ENCODE data around the gene RHOF. TPM values are rescaled to one million over a fixed set of nuclear protein-coding genes. Genes with fewer than 3 reads are reported as not detected.
A peak's percentile ranks its signal among the peaks of the same experiment; 100 is the strongest.

The RHOF gene
- total and polyA plus RNA-seq, 2 donors (not counting 1 experiment from before 2014, with no cell fraction given): 90.3 to 129 TPM

GRCh38 chr12:121812320-121812871 lies 18.9 kb upstream of the RHOF start:
- H3K36me3 ChIP-seq (replicated peaks in 1 of 2; ENCODE audit: control extremely low read depth in 1 of 2, control insufficient read depth in 1 of 2, extremely low read depth in 1 of 2, insufficient read depth in 2 of 2, low read length in 1 of 2): peaks cover 2 to 87% of the 10 kb centered on the region in 2 experiments
- no peak overlapping the region for H2AFZ ChIP-seq (ENCODE audit: insufficient read depth, low read depth, low read length, poor library complexity, severe bottlenecking)
- H3K4me2 ChIP-seq (replicated peaks; ENCODE audit: low read depth, low read length, poor library complexity, severe bottlenecking): peak overlapping the region; percentile 86
- CTCF ChIA-PET: interaction anchor here (0.7 to 32.7 kb wide), 20 partner anchors 8 to 259 kb away, joined by 3 to 1947 read pairs (median 5); partner anchors contain the start of genes CFAP251, PSMD9, RHOF and SETD1B
- peaks cover 91% of the 10 kb centered on the region for H4K20me1 ChIP-seq (ENCODE audit: control insufficient read depth, insufficient read depth, low read length, poor library complexity, severe bottlenecking)
- Mint-ChIP-seq H3K4me1 (peaks cover 41% of the 10 kb centered on the region), H3K27me3 (no peaks in the 10 kb centered on the region), H3K27ac (peak overlapping the region; percentile 41), H3K9me3 (ENCODE audit: insufficient read depth) (no peaks in the 10 kb centered on the region), H3K4me3 (peak overlapping the region; percentile 84)
- POLR2A ChIA-PET: interaction anchor here (0.8 to 13.7 kb wide), 7 partner anchors 10 to 100 kb away, joined by 3 to 267 read pairs (median 6); partner anchors contain the start of genes RHOF and TMEM120B
- DNase-seq (no peak), ATAC-seq (ENCODE audit: low read depth) (peak; percentile 31)
- intact Hi-C loops (cut with micrococcal nuclease): loop anchor here (1.0 to 5.0 kb wide), 2 partner anchors 17 to 35 kb away; no protein-coding TSS in a partner anchor
- no peaks in the 10 kb centered on the region for H3K27me3 ChIP-seq (replicated peaks in 1 of 4; ENCODE audit: control extremely low read depth in 1 of 4, control insufficient read depth in 3 of 4, insufficient read depth in 4 of 4, low read length in 3 of 4)
- TF ChIP-seq CTCF (IDR thresholded peaks at IDR 0.05) (peak; percentile 74), EZH2 (IDR thresholded peaks at IDR 0.05; ENCODE audit: borderline replicate concordance, insufficient read depth, low read depth, low read length, poor library complexity, severe bottlenecking) (no peak)
- H3K9me3 ChIP-seq (ENCODE audit: control extremely low read depth in 1 of 3, control insufficient read depth in 2 of 3, insufficient read depth in 1 of 3, low read length in 2 of 3): no peaks in the 10 kb centered on the region
- H3K4me3 ChIP-seq (ENCODE audit: control extremely low read depth in 1 of 5, extremely low read depth in 1 of 5, insufficient read depth in 1 of 5, low read depth in 2 of 5, low read length in 4 of 5): peak overlapping the region; percentile 11 to 53 (median 47)
- peak overlapping the region; percentile 42 for H3K9ac ChIP-seq (ENCODE audit: low read length)
- H3K79me2 ChIP-seq (ENCODE audit: control insufficient read depth, insufficient read depth, low read length): peaks cover 93% of the 10 kb centered on the region
- WGBS (ENCODE audit: insufficient coverage): 36% methylated on average over 25 of the region's 26 CpGs
- H3K4me1 ChIP-seq (ENCODE audit: control insufficient read depth in 2 of 2, insufficient read depth in 2 of 2, low read length in 2 of 2): peaks cover 35 to 44% of the 10 kb centered on the region in 2 donors
- no peak overlapping the region for H3K27ac ChIP-seq (ENCODE audit: low read length in 2 of 2)
